GM12878 (cell line): Measurements from ENCODE around the gene GRIA4.

Experiments
- CBX3 ChIP-seq: fragments of 200-600 bp; sonication (generic); IDR thresholded peaks from 2 replicates; pipeline ENCODE4 v1.6.1; 2016; ENCODE audit warnings: low read depth, borderline replicate concordance
- CBX5 ChIP-seq: sonication (generic); IDR thresholded peaks from 2 replicates; pipeline ENCODE4 v1.6.1; 2016; ENCODE audit warnings: low read depth, moderate library complexity, mild to moderate bottlenecking, inconsistent platforms
- EP300 ChIP-seq, 2 experiments: fragments of 150-350 bp in 1 of 2; IDR thresholded peaks; 2 replicates each; pipeline ENCODE4 v1.6.1; 2011 to 2012; ENCODE audit warnings: low read depth in 2 of 2, low read length in 2 of 2, borderline replicate concordance in 1 of 2, improper control_type of control experiment in 1 of 2, inconsistent platforms in 1 of 2; ENCODE audit not compliant: control insufficient read depth in 1 of 2
- LARP7 ChIP-seq: fragments of 450-650 bp; IDR thresholded peaks from 2 replicates; pipeline ENCODE4 v1.6.1; 2017; ENCODE audit warnings: mild to moderate bottlenecking
- MYC ChIP-seq: IDR thresholded peaks from 2 replicates; pipeline ENCODE4 v1.6.1; 2011; ENCODE audit warnings: mild to moderate bottlenecking, low read length, moderate library complexity, inconsistent platforms; ENCODE audit not compliant: insufficient read depth, insufficient replicate concordance, insufficient read length, severe bottlenecking
- POLR2AphosphoS2 ChIP-seq: IDR thresholded peaks from 2 replicates; pipeline ENCODE4 v1.6.1; 2011; ENCODE audit warnings: low read depth, mild to moderate bottlenecking, low read length, improper control_type of control experiment, moderate library complexity
- RB1 ChIP-seq: fragments of 450-650 bp; formaldehyde crosslinking; IDR thresholded peaks from 2 replicates; pipeline ENCODE4 v1.6.1; 2017; ENCODE audit warnings: mild to moderate bottlenecking, borderline replicate concordance
- SMC3 ChIP-seq: IDR thresholded peaks from 2 replicates; pipeline ENCODE4 v1.6.1; 2011; ENCODE audit warnings: low read length, improper control_type of control experiment, borderline replicate concordance
- SREBF2 ChIP-seq: IDR thresholded peaks from 2 replicates; pipeline ENCODE4 v1.6.1; 2012; ENCODE audit warnings: mild to moderate bottlenecking, low read length
- YY1 ChIP-seq: IDR thresholded peaks from 2 replicates; pipeline ENCODE4 v1.6.1; 2011; ENCODE audit warnings: low read depth, mild to moderate bottlenecking, low read length
- ZNF217 ChIP-seq: fragments of 450-650 bp; IDR thresholded peaks from 2 replicates; pipeline ENCODE4 v1.6.1; 2017; ENCODE audit warnings: antibody characterized with exemption, mild to moderate bottlenecking
- TF ChIP-seq, protein P1 (sequence below), 3 experiments: IDR thresholded peaks in 2 of 3; conservative IDR thresholded peaks in 1 of 3; 2 replicates each; pipeline ENCODE4 v1.5.1; 2011; ENCODE audit warnings: low read depth in 3 of 3, low read length in 3 of 3, mild to moderate bottlenecking in 3 of 3, control low read depth in 2 of 3, moderate library complexity in 2 of 3, inconsistent platforms in 1 of 3, mixed read lengths in 1 of 3; ENCODE audit not compliant: control insufficient read depth in 2 of 3, insufficient read depth in 1 of 3; ENCODE audit errors: extremely low read depth in 1 of 3
- TF ChIP-seq, protein P2 (sequence below): IDR thresholded peaks from 2 replicates; pipeline ENCODE4 v1.6.1; 2011; ENCODE audit warnings: mild to moderate bottlenecking, low read depth, low read length, moderate library complexity; ENCODE audit not compliant: insufficient replicate concordance

- TF ChIP-seq, protein P1, sequence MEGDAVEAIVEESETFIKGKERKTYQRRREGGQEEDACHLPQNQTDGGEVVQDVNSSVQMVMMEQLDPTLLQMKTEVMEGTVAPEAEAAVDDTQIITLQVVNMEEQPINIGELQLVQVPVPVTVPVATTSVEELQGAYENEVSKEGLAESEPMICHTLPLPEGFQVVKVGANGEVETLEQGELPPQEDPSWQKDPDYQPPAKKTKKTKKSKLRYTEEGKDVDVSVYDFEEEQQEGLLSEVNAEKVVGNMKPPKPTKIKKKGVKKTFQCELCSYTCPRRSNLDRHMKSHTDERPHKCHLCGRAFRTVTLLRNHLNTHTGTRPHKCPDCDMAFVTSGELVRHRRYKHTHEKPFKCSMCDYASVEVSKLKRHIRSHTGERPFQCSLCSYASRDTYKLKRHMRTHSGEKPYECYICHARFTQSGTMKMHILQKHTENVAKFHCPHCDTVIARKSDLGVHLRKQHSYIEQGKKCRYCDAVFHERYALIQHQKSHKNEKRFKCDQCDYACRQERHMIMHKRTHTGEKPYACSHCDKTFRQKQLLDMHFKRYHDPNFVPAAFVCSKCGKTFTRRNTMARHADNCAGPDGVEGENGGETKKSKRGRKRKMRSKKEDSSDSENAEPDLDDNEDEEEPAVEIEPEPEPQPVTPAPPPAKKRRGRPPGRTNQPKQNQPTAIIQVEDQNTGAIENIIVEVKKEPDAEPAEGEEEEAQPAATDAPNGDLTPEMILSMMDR (IDR thresholded peaks at IDR 0.05 in 2 of 3, conservative IDR thresholded peaks at IDR 0.05 in 1 of 3; ENCODE audit: control insufficient read depth in 2 of 3, extremely low read depth in 1 of 3, insufficient read depth in 1 of 3, low read depth in 3 of 3, low read length in 3 of 3), result no peak
- TF ChIP-seq SREBF2, result no peak
- no peak for TF ChIP-seq MYC
- TF ChIP-seq, protein P2, sequence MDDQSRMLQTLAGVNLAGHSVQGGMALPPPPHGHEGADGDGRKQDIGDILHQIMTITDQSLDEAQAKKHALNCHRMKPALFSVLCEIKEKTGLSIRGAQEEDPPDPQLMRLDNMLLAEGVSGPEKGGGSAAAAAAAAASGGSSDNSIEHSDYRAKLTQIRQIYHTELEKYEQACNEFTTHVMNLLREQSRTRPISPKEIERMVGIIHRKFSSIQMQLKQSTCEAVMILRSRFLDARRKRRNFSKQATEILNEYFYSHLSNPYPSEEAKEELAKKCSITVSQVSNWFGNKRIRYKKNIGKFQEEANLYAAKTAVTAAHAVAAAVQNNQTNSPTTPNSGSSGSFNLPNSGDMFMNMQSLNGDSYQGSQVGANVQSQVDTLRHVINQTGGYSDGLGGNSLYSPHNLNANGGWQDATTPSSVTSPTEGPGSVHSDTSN, result no peak
- no peak for TF ChIP-seq RB1
- no peak for TF ChIP-seq CBX5
- no peak for TF ChIP-seq YY1
- TF ChIP-seq EP300 (IDR thresholded peaks at IDR 0.05; ENCODE audit: borderline replicate concordance in 1 of 2, control insufficient read depth in 1 of 2, low read depth in 2 of 2, low read length in 2 of 2), result no peak
- no peak for TF ChIP-seq ZNF217
- no peak for TF ChIP-seq SMC3
- no peak for TF ChIP-seq POLR2AphosphoS2
- TF ChIP-seq LARP7, result no peak
- no peak for TF ChIP-seq CBX3
Measured at GRCh38 chr11:105603156-105603555, 6.7 kb upstream of the GRIA4 start.
